Occipital lobe (tissue), 2 donors: Measurements from ENCODE around the gene MSLN. TPM values are rescaled to one million over a fixed set of nuclear protein-coding genes. Genes with fewer than 3 reads are reported as not detected.

Experiments used
- DNase-seq: peaks from one replicate; lab custom pipeline; 2025; lab: John Stamatoyannopoulos, UW
- total RNA-seq: library from RNA; depleted of rRNA; stranded (reverse); fragments of >200 nt; gene quantifications from one replicate; pipeline ENCODE4 v1.2.3, GENCODE V29; 2014

The MSLN gene
- total RNA-seq, 1 donor from 2014 or later = not detected

DNA sequence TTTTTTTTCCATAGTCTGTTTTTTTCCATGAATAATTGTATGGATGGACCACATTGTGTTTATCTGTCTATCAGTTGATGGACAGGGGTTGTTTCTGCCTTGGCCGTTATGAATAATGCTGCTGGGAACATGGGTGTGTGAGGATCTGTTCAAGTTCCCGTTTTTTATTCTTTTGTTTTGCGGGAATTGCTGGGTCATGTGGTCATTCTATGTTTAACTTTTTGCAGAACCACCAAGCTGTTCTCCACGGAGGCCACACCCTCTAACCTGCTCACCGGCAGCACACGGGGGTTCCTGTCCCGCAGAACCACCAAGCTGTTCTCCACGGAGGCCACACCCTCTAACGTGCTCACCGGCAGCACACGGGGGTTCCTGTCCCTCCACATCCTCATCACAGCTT lies 5.9 kb upstream of the MSLN start:
- no peak for DNase-seq

GRCh38 chr16:756428-756827 lies 4.1 kb upstream of the MSLN start:
- no peak for DNase-seq

- no peak for DNase-seq
Observed at GRCh38 chr16:759110-759910, 1.2 kb upstream of the MSLN start.

DNA sequence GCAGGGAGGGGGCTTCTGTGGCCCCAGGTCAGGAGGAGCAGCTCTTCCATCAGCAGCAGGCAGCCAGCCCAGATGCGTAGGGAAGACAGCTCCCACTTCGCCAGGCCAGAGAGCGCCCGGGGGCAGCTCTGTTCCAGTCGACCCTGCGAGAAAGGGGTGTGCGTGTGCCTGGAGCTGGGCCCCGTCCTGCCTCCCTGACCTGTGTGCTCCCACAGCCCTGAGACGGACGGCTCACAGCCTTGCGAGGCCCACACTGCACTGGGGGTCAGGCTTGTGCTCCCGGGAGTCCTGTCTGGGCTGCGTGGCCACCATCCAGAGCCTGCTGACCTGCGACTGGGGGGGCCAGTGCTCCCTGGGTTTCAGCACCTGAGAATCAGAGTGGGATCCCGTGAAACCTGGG lies 469 bp upstream of the MSLN start:
- no peak for DNase-seq

DNA sequence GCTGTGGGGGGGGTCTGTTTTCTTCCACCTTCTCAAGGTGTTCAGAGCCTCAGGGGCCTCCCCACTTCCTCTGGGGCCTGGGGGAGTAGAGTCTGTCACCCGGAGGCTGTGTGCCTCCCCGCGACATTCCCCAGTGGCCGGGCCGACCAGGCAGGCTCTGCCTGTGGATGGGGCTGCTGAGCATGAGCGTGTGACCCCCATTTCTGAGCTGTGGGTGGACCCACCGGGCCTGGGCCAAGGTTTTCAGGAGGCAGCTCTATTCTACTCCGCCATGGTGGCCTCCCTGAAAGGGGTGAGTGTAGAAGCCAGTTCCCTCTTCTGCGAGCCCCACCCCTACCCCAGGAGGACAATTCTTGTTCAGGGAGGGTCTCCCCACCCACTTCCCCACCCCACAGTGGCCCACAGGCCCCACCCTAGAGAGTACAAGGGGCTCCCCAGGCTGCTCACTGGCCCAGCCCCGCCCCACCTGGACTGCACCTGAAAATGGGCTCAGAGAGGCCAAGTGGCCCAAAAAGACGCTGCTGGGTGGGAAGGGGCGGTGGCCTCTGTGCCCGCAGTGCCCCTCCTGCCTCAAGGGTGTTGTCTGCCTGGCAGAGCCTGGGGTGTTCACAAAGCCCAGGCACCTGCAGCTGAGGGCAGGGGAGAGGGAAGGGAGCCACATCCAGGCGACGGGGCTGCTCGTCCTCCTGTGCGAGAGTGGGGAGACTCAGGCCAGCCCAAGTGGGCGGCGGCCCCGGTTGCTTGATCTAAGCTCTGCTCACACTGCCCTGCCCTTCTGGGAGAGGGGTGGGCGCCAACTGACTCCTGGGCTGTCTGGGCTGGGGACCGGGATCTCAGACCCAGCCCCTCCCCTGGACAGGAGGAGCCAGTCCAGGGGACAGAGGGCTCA lies 1.3 kb downstream of the MSLN start:
- DNase-seq = no peak

DNA sequence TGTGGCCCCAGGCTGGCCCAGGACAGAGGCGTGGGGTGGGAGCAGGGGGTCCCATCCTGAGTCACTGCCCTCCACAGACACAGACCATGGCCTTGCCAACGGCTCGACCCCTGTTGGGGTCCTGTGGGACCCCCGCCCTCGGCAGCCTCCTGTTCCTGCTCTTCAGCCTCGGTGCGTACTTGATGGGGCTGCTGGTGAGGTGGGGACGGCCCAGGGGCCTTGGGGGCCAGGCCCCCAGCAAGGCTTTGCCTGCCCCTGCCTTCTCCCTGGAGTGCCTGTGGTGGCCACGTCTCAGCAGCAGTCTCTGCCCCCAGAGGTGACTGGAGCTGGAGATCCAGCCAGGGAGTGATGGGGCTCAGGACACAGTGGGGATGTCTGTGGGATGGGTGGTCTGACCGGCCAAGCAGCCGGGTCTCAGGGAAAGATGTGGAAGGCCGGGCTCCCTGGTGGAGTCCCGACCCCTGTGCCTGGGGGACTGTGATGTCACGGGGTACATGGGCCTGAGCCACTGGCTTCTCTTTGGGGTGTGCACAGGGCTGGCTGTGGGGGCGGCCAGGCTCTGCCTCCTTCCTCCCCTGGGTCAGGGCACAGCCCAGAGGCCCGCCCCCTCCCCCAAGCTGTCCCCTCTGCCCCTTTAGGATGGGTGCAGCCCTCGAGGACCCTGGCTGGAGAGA lies 2.2 kb downstream of the MSLN start:
- no peak for DNase-seq

DNA sequence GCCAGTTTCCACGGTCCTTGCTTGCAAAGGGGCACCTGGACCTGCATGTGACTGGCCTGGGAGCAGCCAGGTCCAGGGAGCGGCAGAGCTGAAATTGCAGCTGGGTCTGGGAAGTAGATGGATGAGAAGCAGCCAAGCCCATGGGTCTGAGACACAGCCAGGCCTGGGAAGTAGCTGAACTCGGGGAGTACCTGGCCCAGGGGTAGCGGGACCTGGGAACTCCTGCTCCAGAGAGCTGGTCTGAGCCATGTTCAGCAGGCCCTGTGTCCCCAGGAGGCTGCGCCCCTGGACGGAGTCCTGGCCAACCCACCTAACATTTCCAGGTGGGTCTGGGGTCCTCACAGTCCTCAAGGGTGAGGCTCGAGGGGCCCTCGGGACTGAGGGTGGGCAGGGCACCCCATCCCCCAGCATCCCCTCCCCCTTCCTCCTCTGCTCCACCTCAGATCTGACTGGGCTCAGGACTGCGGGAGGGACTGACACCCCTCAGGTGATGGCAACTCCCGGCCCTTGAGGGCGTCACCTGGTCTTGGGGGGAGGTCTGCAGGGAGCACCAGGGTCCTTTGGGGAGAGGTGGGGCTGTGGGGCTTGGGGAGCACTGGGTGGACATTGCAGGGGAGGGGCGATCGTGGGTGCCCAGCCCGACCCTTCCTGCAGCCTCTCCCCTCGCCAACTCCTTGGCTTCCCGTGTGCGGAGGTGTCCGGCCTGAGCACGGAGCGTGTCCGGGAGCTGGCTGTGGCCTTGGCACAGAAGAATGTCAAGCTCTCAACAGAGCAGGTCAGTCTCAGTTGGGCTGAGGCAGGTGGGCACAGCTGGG lies 3.0 kb downstream of the MSLN start:
- DNase-seq = no peak

- no peak for DNase-seq
Observed at GRCh38 chr16:764184-764750, 3.7 kb downstream of the MSLN start.

- no peak for DNase-seq
Observed at GRCh38 chr16:764848-765487, 4.4 kb downstream of the MSLN start.

GRCh38 chr16:765488-765865 lies 4.9 kb downstream of the MSLN start:
- DNase-seq = no peak

DNA sequence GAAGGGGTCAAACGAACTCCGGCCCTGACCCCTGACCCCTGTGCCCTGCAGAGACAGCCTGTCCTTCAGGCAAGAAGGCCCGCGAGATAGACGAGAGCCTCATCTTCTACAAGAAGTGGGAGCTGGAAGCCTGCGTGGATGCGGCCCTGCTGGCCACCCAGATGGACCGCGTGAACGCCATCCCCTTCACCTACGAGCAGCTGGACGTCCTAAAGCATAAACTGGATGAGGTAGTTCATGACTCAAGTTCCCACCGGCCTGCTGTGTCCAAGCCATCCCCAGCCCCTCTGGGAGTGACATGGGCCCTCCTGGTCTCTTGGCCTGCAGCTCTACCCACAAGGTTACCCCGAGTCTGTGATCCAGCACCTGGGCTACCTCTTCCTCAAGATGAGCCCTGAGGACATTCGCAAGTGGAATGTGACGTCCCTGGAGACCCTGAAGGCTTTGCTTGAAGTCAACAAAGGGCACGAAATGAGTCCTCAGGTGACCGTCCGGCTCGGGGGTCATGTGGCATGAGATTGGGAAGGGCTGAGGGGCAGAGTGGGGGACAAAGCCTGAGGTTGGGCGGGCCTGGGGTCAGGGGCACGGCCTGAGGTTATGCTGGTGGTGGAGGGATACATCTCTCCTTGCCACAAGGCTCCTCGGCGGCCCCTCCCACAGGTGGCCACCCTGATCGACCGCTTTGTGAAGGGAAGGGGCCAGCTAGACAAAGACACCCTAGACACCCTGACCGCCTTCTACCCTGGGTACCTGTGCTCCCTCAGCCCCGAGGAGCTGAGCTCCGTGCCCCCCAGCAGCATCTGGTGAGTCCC lies 5.7 kb downstream of the MSLN start:
- DNase-seq = no peak

DNA sequence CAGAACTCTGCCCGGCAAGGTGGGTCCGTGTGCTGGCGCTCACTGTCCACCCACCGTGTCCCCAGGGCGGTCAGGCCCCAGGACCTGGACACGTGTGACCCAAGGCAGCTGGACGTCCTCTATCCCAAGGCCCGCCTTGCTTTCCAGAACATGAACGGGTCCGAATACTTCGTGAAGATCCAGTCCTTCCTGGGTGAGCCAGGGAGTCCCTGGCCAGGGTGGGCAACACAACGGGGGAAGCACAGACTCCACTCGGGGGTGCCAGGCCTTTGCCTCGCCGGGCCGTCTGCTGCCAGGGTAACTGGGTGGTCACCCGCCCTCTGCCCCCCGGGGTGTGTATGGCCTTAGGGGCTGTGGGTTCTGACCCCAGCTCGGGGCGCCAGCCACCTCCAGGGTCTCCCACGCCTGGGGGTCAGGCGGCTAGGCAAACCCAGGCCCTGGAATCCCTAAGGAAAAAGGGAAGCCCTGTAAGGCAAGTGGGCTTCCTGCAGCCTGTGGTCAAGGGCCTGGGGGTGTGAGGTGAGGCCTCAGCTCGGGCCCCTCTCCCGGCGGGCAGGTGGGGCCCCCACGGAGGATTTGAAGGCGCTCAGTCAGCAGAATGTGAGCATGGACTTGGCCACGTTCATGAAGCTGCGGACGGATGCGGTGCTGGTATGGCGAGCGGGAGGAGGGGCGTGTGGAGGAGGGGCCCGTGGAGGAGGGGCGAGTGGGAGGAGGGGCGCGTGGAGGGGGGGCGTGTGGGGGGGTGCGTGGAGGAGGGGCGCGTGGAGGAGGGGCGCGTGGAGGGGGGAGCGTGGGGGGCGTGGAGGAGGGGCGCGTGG lies 6.5 kb downstream of the MSLN start:
- no peak for DNase-seq

DNA sequence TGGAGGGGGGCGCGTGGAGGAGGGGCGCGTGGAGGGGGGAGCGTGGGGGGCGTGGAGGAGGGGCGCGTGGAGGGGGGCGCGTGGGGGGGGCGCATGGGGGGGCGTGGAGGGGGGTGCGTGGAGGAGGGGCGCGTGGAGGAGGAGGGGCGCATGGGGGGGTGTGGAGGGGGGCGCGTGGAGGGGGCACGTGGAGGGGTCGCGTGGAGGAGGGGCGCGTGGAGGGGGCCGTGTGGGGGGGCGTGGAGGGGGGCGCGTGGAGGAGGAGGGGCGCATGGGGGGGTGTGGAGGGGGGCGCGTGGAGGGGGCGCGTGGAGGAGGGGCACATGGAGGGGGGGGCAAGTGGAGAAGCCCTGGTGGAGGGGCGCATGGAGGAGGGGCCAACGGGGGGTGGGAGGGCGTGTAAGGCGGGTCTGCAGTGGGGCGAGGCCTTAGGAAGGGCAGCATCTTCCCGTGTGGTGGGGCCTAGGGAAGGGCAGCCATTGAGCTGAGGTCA lies 7.3 kb downstream of the MSLN start:
- no peak for DNase-seq

- no peak for DNase-seq
Observed at GRCh38 chr16:768428-768827, 7.9 kb downstream of the MSLN start.

GRCh38 chr16:769184-769784 lies 8.8 kb downstream of the MSLN start:
- DNase-seq = no peak

GRCh38 chr16:769934-770333 lies 9.4 kb downstream of the MSLN start:
- no peak for DNase-seq

GRCh38 chr16:770411-770810 lies 9.9 kb downstream of the MSLN start:
- no peak for DNase-seq

- no peak for DNase-seq
Observed at GRCh38 chr16:772959-773358, 12.4 kb downstream of the MSLN start.
